HEK293 (cell line): ENCODE measurements around the gene NCKAP5L.

ENCODE experiments used
- BCL11A ChIP-seq: fragments of 450-650 bp; formaldehyde crosslinking; IDR thresholded peaks from 2 replicates; pipeline ENCODE4 v1.5.1; 2016; ENCODE audit warnings: low read depth, missing biosample characterization, missing genetic modification characterization
- CTCF ChIP-seq: fragments of 450-650 bp; formaldehyde crosslinking; IDR thresholded peaks from 2 replicates; pipeline ENCODE4 v1.5.1; 2016; ENCODE audit warnings: missing biosample characterization, missing genetic modification characterization
- ZNF302 ChIP-seq: fragments of 450-650 bp; formaldehyde crosslinking; IDR thresholded peaks from 2 replicates; pipeline ENCODE4 v1.5.1; 2016; ENCODE audit warnings: missing biosample characterization, missing genetic modification characterization, low read depth

DNA sequence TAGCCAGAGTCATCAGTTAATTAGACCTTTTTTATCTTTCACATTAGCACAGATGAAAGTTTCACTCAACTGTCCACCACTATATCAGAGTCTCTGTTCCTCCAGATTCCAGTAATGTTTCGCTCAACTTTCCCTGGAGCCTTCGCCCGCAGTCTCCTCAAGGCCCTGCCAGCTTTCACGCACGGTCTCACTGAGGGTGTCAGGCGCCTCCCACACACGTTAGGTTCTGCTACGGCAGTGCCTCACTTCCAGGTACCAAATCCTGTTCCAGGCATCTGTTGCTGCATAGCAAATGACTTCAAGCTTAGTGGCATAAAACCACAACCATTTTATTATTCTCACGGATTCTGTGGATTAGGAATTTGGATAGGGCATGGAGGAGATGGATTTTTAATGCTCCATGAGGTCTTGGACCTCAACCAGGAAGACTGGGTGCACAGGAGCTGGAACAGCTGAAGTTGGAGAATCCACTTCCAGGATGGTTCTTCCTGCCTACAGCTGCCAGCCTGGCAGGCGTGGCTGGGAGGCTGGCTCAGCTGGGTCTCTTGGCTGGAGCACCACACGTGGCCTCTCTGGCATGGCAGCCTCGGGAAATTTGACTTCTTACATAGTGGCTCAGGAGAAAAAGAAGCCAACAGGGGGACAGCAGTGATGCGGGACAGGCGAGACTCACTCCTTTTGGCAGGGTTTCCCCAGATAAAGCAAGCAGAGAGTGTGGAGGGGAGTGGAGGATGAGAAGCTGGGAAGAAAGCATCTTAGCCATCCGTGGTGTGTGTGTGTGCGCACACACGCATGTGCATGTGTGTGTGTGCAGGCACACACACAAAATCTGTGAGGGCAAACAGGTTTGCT is 36.0 kb upstream of the NCKAP5L start:
- no peak for TF ChIP-seq ZNF302 (tag by site-specific recombination)
- TF ChIP-seq BCL11A (tag by site-specific recombination), result no peak
- no peak for TF ChIP-seq CTCF (tag by site-specific recombination)
